GM21723 (cell line): Measurements from ENCODE around the gene RPL29.
"Not testable (repeated sequence)": the region's sequence is repeated elsewhere in the genome, so short reads cannot be mapped to it uniquely, and the experiment has no call there.

ENCODE experiments used
- ATAC-seq: cut with Tn5 transposase; IDR thresholded peaks from one replicate; pipeline ENCODE4 v1.9.1; 2021; ENCODE audit warnings: mild to moderate bottlenecking, moderate library complexity; ENCODE audit not compliant: unreplicated experiment

RPL29 gene

GRCh38 chr3:52006017-52006819 is 10.5 kb upstream of the RPL29 start:
- no peak for ATAC-seq

- ATAC-seq, result no peak
Observed at GRCh38 chr3:52005571-52005986, 9.9 kb upstream of the RPL29 start.

- no peak for ATAC-seq
Observed at GRCh38 chr3:52004906-52005395, 9.3 kb upstream of the RPL29 start.

GRCh38 chr3:52004163-52004787 is 8.6 kb upstream of the RPL29 start:
- no peak for ATAC-seq

- ATAC-seq, result no peak
Observed at GRCh38 chr3:52002748-52003147, 7.1 kb upstream of the RPL29 start.

GRCh38 chr3:52001443-52001974 is 5.8 kb upstream of the RPL29 start:
- peak; percentile 87 for ATAC-seq

GRCh38 chr3:51999846-52000245 is 4.2 kb upstream of the RPL29 start:
- ATAC-seq, result no peak

- ATAC-seq, result no peak
Observed at GRCh38 chr3:51998774-51999173, 3.1 kb upstream of the RPL29 start.

- ATAC-seq, result no peak
Observed at GRCh38 chr3:51997935-51998596, 2.4 kb upstream of the RPL29 start.

- ATAC-seq, result no peak
Observed at GRCh38 chr3:51997172-51997571, 1.5 kb upstream of the RPL29 start.

GRCh38 chr3:51994530-51994929 is 1.2 kb downstream of the RPL29 start:
- no peak for ATAC-seq

GRCh38 chr3:51993657-51994056 is 2.0 kb downstream of the RPL29 start:
- not testable (repeated sequence) for ATAC-seq

GRCh38 chr3:51992017-51992682 is 3.5 kb downstream of the RPL29 start:
- no peak for ATAC-seq

- not testable (repeated sequence) for ATAC-seq
Observed at GRCh38 chr3:51990501-51990971, 5.2 kb downstream of the RPL29 start.

GRCh38 chr3:51988286-51989146 is 7.2 kb downstream of the RPL29 start:
- ATAC-seq, result no peak

- no peak for ATAC-seq
Observed at GRCh38 chr3:51987568-51987967, 8.1 kb downstream of the RPL29 start.

GRCh38 chr3:51986010-51986947 is 9.4 kb downstream of the RPL29 start:
- ATAC-seq, result no peak

GRCh38 chr3:51985063-51985462 is 10.6 kb downstream of the RPL29 start:
- ATAC-seq, result no peak

- no peak for ATAC-seq
Observed at GRCh38 chr3:51984269-51984647, 11.4 kb downstream of the RPL29 start.
